Ascending aorta (tissue), 2 donors: Measurements from ENCODE around the gene SIM2. TPM values are rescaled to one million over a fixed set of nuclear protein-coding genes. Genes with fewer than 3 reads are reported as not detected.

Source experiments
- DNase-seq, 2 donors: peaks; one replicate each; pipeline ENCODE4 v3.0.0-alpha.2; 2019; ENCODE audit warnings: low spot score in 2 of 2
- H3K27ac ChIP-seq, 2 donors: fragments of 200-600 bp; sonication (generic); one replicate each; pipeline ENCODE4 v1.5.1; 2016 to 2017; ENCODE audit warnings: mild to moderate bottlenecking in 1 of 2
- H3K27me3 ChIP-seq: fragments of 200-600 bp; sonication (generic); one replicate; pipeline ENCODE4 v1.5.1; 2017
- H3K36me3 ChIP-seq, 2 donors: fragments of 200-600 bp; sonication (generic); one replicate each; pipeline ENCODE4 v1.5.1; 2016
- H3K4me1 ChIP-seq, 2 donors: fragments of 200-600 bp; sonication (generic); one replicate each; pipeline ENCODE4 v1.5.1; 2016 to 2017; ENCODE audit warnings: mild to moderate bottlenecking in 1 of 2
- H3K4me3 ChIP-seq, 2 donors: fragments of 200-600 bp; sonication (generic); one replicate each; pipeline ENCODE4 v1.5.1; 2016 to 2017; ENCODE audit warnings: mild to moderate bottlenecking in 1 of 2
- H3K9me3 ChIP-seq, 2 donors: fragments of 200-600 bp; sonication (generic); one replicate each; pipeline ENCODE4 v1.5.1; 2016
- intact Hi-C: fragments of 100-400 bp; cut with DNase I; formaldehyde crosslinking; loops from one replicate; pipeline ENCODE4 v1.15.1; 2023
- total RNA-seq: library from RNA; depleted of rRNA; stranded (reverse); fragments of >200 nt; gene quantifications from one replicate; pipeline ENCODE4 v1.1.0, GENCODE V29; 2016
- TF ChIP-seq, protein P1 (sequence below), 3 experiments: fragments of 200-600 bp in 2 of 3; fragments of 450-650 bp in 1 of 3; sonication (generic) in 2 of 3; IDR thresholded peaks; one replicate each; pipeline ENCODE4 v1.5.1; 2016 to 2019; ENCODE audit warnings: antibody characterized with exemption in 3 of 3, mild to moderate bottlenecking in 1 of 3, moderate library complexity in 1 of 3

Gene SIM2
- total RNA-seq, 1 donor from 2014 or later: not detected

GRCh38 chr21:36703626-36704280 lies 4.8 kb downstream of the SIM2 start:
- H3K27ac ChIP-seq: no peak overlapping the region
- no peaks in the 10 kb centered on the region for H3K9me3 ChIP-seq
- intact Hi-C loops: no loop called here
- H3K27me3 ChIP-seq: peaks cover 66% of the 10 kb centered on the region
- H3K4me1 ChIP-seq: peaks cover 23 to 43% of the 10 kb centered on the region in 2 donors
- DNase-seq: no peak
- no peaks in the 10 kb centered on the region for H3K36me3 ChIP-seq
- TF ChIP-seq, protein P1, sequence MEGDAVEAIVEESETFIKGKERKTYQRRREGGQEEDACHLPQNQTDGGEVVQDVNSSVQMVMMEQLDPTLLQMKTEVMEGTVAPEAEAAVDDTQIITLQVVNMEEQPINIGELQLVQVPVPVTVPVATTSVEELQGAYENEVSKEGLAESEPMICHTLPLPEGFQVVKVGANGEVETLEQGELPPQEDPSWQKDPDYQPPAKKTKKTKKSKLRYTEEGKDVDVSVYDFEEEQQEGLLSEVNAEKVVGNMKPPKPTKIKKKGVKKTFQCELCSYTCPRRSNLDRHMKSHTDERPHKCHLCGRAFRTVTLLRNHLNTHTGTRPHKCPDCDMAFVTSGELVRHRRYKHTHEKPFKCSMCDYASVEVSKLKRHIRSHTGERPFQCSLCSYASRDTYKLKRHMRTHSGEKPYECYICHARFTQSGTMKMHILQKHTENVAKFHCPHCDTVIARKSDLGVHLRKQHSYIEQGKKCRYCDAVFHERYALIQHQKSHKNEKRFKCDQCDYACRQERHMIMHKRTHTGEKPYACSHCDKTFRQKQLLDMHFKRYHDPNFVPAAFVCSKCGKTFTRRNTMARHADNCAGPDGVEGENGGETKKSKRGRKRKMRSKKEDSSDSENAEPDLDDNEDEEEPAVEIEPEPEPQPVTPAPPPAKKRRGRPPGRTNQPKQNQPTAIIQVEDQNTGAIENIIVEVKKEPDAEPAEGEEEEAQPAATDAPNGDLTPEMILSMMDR (IDR thresholded peaks at IDR 0.05): no peak
- H3K4me3 ChIP-seq: no peak overlapping the region

DNA sequence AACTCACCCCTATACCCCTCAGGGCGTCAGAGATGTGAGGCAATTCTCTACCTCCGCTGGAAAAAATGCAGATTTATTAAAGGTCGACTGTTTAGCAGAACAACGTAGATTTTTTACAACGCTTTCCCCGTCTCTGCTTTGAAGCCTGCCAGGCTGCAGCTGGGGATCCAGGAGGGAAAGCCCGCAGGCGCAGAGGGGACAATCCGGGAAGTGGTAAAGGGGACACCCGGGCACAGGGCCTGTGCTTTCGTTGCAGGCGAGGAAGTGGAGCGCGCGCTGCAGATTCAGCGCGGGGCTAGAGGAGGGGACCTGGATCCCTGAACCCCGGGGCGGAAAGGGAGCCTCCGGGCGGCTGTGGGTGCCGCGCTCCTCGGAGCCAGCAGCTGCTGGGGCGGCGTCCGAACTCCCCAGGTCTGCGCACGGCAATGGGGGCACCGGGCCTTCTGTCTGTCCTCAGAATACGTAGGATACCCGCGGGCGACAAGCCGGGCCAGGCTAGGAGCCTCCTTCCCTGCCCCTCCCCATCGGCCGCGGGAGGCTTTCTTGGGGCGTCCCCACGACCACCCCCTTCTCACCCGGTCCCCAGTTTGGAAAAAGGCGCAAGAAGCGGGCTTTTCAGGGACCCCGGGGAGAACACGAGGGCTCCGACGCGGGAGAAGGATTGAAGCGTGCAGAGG lies 5.5 kb downstream of the SIM2 start:
- intact Hi-C loops: no loop called here
- peaks cover 66% of the 10 kb centered on the region for H3K27me3 ChIP-seq
- H3K9me3 ChIP-seq: no peaks in the 10 kb centered on the region
- TF ChIP-seq, protein P1 (IDR thresholded peaks at IDR 0.05): no peak
- no peaks in the 10 kb centered on the region for H3K36me3 ChIP-seq
- no peak for DNase-seq
- peaks cover 23 to 44% of the 10 kb centered on the region in 2 donors for H3K4me1 ChIP-seq
- no peak overlapping the region for H3K27ac ChIP-seq
- H3K4me3 ChIP-seq: peak overlapping the region in 1 of 2 donors; percentile 28

GRCh38 chr21:36704958-36705678 lies 6.2 kb downstream of the SIM2 start:
- Histone ChIP-seq H3K36me3 (no peaks in the 10 kb centered on the region), H3K9me3 (no peaks in the 10 kb centered on the region), H3K4me1 (peaks cover 17 to 39% of the 10 kb centered on the region in 2 donors), H3K4me3 (peak overlapping the region; percentile 24 to 28), H3K27ac (no peak overlapping the region), H3K27me3 (peaks cover 67% of the 10 kb centered on the region)
- no peak for DNase-seq
- TF ChIP-seq, protein P1 (IDR thresholded peaks at IDR 0.05): no peak
- intact Hi-C loops: no loop called here

DNA sequence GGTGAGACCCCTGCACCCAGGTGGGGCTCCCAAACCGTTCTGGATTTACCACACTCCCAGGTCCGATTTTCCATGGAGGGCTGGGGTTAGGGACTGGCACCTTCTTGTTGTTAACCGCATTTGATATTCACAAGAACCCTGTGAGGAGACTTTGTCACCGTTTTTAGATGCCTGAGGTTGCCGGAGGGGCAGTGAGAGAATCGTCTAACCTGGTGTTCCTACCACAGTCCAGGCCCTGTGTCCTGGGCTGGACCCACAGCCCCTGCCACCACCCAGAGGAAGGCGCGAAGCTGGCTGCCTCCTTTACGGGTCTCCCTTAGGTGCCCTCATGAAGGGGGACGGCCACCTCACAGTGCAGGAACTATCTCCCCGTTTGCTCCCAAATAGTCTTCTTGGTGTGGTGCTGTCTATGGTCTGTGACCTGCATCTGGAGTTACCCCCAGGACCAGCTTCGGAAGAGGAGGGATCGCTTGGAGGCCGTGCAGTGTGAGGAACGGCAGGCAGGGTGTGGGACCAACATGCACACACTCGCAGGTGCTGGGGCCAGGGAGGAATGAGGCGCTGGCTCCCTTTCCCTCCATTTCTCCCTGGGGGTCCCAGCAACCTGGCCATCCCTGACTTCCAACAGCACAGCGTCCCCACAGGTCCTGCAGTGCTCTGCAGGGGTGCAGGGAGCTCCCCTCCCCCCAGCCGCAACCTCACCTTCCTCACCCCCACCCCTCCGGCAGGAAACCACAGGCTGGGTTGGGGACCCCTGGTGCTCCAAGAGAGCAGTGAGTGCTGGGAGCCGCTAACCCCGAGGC lies 7.0 kb downstream of the SIM2 start:
- H3K4me1 ChIP-seq: peaks cover 12 to 33% of the 10 kb centered on the region in 2 donors

GRCh38 chr21:36706482-36706852 lies 7.6 kb downstream of the SIM2 start:
- Histone ChIP-seq H3K27ac (no peak overlapping the region), H3K4me3 (no peak overlapping the region), H3K9me3 (no peaks in the 10 kb centered on the region), H3K27me3 (peaks cover 55% of the 10 kb centered on the region), H3K4me1 (peaks cover 8 to 28% of the 10 kb centered on the region in 2 donors), H3K36me3 (no peaks in the 10 kb centered on the region)
- intact Hi-C loops: no loop called here
- TF ChIP-seq, protein P1 (IDR thresholded peaks at IDR 0.05): no peak
- peak in 1 of 2 donors; percentile 24 for DNase-seq

More for the DNA sequence above, 7.0 kb downstream of the SIM2 start:
- Histone ChIP-seq H3K9me3 (no peaks in the 10 kb centered on the region), H3K27ac (no peak overlapping the region), H3K4me3 (no peak overlapping the region), H3K27me3 (peaks cover 61% of the 10 kb centered on the region), H3K36me3 (no peaks in the 10 kb centered on the region)
- peak in 1 of 2 donors; percentile 47 for DNase-seq
- TF ChIP-seq, protein P1 (IDR thresholded peaks at IDR 0.05): no peak
- intact Hi-C loops: no loop called here
